Measurements from ENCODE around the gene ANKRD9. TPM values are rescaled to one million over a fixed set of nuclear protein-coding genes. Genes with fewer than 3 reads are reported as not detected.

Gene ANKRD9
- total and polyA plus RNA-seq, 2 experiments from 2014 or later: 17.3 to 95.9 TPM

GRCh38 chr14:102496331-102496691, 13.3 kb downstream of the ANKRD9 start (continued):
- TF ChIP-seq, protein P1, sequence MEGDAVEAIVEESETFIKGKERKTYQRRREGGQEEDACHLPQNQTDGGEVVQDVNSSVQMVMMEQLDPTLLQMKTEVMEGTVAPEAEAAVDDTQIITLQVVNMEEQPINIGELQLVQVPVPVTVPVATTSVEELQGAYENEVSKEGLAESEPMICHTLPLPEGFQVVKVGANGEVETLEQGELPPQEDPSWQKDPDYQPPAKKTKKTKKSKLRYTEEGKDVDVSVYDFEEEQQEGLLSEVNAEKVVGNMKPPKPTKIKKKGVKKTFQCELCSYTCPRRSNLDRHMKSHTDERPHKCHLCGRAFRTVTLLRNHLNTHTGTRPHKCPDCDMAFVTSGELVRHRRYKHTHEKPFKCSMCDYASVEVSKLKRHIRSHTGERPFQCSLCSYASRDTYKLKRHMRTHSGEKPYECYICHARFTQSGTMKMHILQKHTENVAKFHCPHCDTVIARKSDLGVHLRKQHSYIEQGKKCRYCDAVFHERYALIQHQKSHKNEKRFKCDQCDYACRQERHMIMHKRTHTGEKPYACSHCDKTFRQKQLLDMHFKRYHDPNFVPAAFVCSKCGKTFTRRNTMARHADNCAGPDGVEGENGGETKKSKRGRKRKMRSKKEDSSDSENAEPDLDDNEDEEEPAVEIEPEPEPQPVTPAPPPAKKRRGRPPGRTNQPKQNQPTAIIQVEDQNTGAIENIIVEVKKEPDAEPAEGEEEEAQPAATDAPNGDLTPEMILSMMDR (conservative IDR thresholded peaks at IDR 0.05; ENCODE audit: low read depth in 2 of 2): no peak
- no peak for TF ChIP-seq EZH2phosphoT487 (IDR thresholded peaks at IDR 0.05; ENCODE audit: unreplicated experiment)
- TF ChIP-seq ZNF114 (CRISPR knock-in tag; IDR thresholded peaks at IDR 0.05): no peak
- TF ChIP-seq NANOG (IDR thresholded peaks at IDR 0.05; ENCODE audit: borderline replicate concordance): no peak

DNA sequence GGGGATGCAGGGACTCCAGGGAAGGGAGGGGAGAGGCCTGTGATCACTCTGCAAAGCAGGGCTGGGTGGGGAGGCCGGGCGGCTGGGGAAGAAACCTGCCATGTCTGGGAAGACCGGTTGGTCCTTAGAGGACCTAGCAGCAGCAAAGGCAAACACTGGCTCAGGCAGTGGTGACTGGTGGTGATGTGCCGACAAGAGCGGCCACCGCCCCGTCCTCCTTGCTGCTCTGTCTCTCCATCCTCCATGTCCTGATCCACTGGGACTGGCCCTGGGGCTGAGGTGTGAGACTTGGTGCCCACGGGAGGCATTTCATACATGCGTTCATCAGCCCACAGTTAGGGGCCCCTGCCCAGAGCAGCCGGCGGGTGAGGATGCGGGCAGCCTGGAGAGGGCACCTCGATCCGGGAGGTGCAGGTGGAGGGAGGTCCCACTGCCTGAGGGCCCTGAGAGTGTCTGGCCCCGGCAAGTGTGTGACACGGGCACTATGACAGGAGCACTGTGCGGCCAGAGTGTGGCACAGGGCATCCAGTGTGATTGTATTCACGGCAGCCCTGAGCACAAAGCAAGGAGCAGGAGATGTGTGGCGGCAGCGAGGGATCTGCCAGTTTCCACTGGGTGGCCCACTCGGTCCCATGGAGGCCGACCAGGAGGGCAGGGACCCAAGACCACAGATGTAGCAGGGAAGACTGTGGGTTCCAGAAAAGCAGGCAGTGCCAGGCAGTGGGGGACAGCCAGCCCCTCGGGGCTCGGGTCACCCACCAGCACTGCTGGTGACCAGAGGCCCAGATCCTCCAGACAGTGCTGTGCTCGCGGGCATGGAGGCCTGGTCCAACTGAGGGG, 13.9 kb downstream of the ANKRD9 start:
- Histone ChIP-seq H3K79me2 (replicated peaks; ENCODE audit: insufficient read depth) (no peaks in the 10 kb centered on the region), H3K4me1 (ENCODE audit: insufficient read depth) (no peaks in the 10 kb centered on the region), H3F3A (replicated peaks; ENCODE audit: low read depth) (0 out of 2 replicates have a peak, but pooled peaks cover 3% of the 10 kb centered on the region), H3K27me3 (ENCODE audit: insufficient read depth) (no peaks in the 10 kb centered on the region), H3K9me2 (ENCODE audit: insufficient read depth) (no peaks in the 10 kb centered on the region), H3K4me2 (no peak overlapping the region), H2AFZ (no peak overlapping the region), H3K4me3 (no peak overlapping the region), H3K36me3 (ENCODE audit: insufficient read depth) (0 out of 2 replicates have a peak, but pooled peaks cover 2% of the 10 kb centered on the region), H4K20me1 (replicated peaks; ENCODE audit: insufficient read depth) (no peaks in the 10 kb centered on the region), H3K27ac (ENCODE audit: low read depth) (no peak overlapping the region)
- DNase-seq (ENCODE audit: low spot score): no peak
- peaks cover 8% of the 10 kb centered on the region; the same call in 1 of the 3 replicates for H3K36me3 Mint-ChIP-seq (ENCODE audit: low read depth)
- H3K9me3 Mint-ChIP-seq: no peaks in the 10 kb centered on the region; the same call in 2 of the 3 replicates
- no peak overlapping the region; the same call in 1 of the 2 replicates for H3K27ac Mint-ChIP-seq
- no peaks in the 10 kb centered on the region; the same call in 2 of the 3 replicates for H3K4me1 Mint-ChIP-seq
- H3K27me3 Mint-ChIP-seq (ENCODE audit: insufficient read depth, low read depth, poor library complexity): peaks cover 14% of the 10 kb centered on the region
- H3K4me3 Mint-ChIP-seq: no peak overlapping the region
- ATAC-seq: no peak
- TF ChIP-seq ZNF331 (CRISPR knock-in tag; IDR thresholded peaks at IDR 0.05; ENCODE audit: low read depth) (no peak), CREB1 (CRISPR knock-in tag; IDR thresholded peaks at IDR 0.05; ENCODE audit: low read depth) (no peak), NANOG (IDR thresholded peaks at IDR 0.05; ENCODE audit: borderline replicate concordance) (no peak), ZNF462 (CRISPR knock-in tag; IDR thresholded peaks at IDR 0.05) (no peak), ETS1 (IDR thresholded peaks at IDR 0.05) (no peak), ZNF114 (CRISPR knock-in tag; IDR thresholded peaks at IDR 0.05) (no peak), EZH2phosphoT487 (IDR thresholded peaks at IDR 0.05; ENCODE audit: unreplicated experiment) (no peak), STAT1 (IDR thresholded peaks at IDR 0.05; ENCODE audit: unreplicated experiment) (no peak)
- TF ChIP-seq, protein P1 (conservative IDR thresholded peaks at IDR 0.05; ENCODE audit: low read depth in 2 of 2): no peak

Data from GM23338 (cell line).